IPS-NIHi7 (cell line): ENCODE results near the gene NVL.
"Not testable (repeated sequence)": the region's sequence is repeated elsewhere in the genome, so short reads cannot be mapped to it uniquely, and the experiment has no call there.

Source experiments
- DNase-seq: peaks from one replicate; pipeline ENCODE4 v3.0.0; 2012; ENCODE audit warnings: mixed read lengths; ENCODE audit errors: extremely low spot score

NVL gene

DNA sequence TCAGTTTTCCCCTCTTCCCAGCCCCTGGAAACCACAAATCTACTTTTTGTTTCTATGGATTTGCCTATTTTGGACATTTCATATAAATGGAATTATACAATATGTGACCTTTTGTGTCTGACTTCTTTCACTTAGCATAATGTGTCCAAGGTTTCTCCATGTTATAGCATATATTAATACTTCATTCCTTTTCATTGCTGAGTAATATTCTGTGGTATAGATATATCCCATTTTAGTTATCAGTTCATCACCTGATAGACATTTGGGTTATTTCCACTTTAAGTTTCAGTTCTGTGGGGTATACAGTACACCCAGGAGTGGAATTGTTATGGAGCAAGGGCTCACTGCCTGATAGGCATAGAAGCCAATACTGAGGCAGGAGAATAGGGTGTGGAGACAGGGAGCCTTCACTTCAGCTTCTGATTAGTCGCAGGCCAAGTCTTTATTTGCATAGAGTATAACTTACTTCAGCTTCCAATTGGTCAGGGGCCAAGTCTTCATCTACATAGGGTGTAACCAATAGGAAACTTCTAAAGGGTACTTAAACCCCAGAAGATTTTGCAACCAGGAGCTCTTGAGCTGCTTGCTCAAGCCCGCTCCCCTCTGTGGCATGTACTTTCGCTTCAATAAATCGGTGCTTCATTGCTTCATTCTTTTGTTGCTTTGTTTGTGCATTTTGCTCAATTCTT is 8.3 kb upstream of the NVL start:
- DNase-seq = no peak

DNA sequence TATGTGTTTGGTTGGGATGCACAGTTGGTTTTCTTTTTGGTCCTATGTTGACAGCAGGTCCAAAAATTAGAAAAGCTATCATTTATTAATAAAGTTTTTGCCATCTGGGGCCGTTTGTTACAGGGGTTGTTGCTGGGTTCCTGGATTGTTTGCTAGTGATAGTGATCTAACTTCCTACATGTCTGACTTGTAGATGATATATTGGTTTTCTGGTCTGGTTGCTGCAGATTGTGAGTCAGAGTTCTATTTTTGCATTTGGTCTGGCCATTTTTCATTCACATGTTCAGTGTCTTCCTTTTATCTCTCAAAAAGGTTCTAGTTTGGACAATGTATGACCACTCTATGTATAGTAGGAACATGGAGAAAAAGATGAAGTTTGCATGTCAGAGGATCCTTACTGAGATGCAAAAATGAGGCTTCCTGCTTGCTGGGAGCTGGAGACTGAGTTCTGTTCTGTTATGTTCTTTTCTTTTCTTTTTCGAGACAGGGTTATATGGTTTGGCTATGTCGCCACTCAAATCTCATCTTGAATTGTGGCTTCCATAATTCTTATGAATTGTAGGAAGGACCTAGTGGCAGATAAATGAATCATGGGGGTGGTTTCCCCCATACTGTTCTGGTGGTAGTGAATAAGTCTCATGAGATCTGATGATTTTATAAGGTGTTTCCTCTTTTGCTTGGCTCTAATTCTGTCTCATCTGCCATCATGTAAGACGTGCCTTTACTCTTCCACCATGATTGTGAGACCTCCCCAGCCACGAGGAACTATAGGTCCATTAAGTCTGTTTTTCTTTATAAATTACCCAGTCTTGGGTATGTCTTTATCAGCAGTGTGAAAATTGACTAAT is 4.2 kb upstream of the NVL start:
- DNase-seq = no peak

DNA sequence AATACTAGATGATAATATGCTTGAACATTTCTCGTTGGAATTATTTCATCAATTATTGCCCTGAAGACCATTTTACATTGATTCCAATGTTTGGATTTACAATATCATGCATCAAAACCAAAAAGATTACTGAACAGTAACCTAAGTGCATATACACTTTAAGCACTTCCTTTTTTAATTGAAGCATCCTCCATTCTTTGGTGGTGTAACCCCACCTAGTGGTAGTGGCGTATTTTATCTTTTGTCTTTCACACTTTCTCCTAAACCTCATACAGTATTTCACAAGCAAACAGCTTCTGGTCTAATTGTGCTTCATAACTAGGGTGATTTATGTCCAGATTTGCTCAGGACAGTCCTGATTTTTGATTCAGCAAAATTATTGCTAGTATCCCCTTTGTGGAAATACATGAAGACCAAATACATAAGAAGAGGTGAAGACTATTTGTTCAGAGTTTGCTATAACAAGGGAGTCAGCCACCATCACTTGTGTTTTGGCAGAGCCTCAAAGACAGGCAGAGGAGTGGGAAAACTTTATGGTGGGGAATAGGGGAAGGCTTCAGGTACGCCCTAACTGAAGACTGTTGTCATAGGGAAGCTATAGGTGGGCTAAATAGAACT is 3.4 kb upstream of the NVL start:
- DNase-seq = peak; percentile 32

DNA sequence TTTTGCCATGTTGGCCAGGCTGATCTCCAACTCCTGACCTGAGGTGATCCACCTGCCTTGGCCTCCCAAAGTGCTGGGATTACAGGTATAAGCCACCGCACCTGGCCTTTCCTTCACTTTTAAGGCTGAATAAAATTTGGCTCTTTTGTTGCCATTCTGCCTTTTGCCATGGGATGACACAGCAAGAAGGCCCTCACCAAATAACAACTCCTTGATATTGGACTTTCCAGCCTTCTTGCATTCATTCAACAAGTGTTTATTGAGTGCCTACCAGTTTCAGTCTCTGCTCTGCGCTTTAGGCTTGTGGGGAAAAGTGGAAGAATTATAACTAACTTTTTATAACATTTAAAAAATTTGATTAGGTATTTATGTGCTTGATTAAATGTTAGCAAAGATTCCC is 1.9 kb upstream of the NVL start:
- DNase-seq = no peak

DNA sequence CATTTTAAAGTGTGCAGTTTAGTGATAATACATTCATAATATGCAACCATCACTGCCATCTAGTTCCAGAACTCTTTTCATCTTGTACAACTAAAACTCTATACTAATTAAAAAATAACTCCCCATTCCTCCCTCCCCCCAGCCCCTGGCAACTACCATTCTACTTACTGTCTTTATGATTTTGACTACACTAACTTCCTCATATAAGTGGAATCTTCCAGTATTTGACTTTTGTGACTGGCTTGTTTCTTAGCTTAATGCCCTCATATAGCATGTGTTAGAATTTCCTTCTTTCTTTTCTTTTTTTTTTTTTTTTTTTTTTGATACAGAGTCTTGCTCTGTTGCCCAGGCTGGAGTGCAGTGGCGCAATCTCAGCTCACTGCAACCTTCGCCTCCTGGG is 1.4 kb upstream of the NVL start:
- no peak for DNase-seq

DNA sequence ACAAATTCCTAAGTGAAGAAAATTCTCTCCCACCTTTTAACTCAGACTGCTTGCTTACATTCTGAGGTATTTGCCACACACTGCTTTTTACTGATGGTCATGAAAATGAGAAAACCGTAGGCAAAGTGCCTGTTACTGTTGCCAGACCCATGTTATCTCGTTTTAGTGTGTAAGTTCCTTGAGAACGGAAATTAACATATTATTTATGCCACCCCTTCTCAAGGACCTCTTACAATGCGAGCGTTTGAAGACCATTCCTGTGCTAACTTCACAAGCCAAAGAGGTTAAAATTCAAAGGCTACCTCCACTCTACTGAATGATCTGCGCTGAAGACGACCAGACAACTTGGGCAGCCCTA is 509 bp downstream of the NVL start:
- DNase-seq = no peak

DNA sequence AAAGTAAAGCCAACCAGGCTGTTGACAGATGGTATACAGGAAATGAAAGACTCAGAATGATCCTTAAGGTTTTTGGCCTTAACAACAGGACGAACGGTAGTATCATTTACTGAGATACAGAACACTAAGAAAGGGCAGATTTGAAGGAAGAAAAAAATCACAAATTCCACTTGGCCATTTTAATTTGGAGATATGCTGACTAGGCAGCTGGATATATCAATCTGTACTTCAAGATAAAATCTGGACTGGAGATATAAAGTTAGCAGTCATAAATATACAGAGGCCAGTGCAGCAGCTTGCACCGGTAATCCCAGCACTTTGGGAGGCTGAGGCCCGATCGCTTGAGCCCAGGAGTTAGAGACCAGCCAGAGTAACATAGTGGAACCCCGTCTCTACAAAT is 1.3 kb downstream of the NVL start:
- DNase-seq = no peak

DNA sequence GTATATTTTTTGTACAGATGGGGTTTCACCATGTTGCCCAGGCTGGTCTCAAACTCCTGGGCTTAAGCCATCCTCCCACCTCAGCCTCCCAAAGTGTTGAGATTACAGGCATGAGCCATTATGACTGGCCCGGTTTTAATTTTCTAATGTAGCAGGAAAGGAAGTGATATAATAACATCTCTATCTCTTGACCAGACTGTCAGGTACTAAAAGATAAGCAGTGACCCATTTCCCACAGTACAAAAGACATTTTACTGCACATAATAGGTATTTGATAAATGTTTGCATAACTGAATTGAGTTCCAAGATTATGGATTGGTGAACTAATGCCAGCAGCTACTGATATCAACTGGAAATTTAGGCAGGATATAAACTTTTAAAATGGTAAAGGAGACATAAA is 4.0 kb downstream of the NVL start:
- no peak for DNase-seq

DNA sequence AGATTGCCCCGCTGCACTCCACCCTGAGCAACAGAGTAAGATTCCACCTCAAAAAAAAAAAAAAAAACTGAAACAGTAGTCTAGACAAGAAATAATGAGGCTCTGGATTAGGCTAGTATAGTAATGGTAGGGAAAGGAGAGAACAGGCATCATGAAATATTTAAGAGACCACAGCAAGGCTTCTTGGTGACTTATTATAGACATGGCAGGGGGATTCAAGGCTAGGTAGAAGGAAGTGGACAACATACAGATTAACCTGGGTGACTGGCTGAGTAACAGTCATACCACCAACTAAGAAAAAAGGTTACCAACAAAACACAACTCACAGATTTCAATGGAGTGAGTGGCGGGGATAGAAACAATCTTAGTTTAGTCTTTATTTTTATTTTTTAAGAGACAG is 8.3 kb downstream of the NVL start:
- no peak for DNase-seq

DNA sequence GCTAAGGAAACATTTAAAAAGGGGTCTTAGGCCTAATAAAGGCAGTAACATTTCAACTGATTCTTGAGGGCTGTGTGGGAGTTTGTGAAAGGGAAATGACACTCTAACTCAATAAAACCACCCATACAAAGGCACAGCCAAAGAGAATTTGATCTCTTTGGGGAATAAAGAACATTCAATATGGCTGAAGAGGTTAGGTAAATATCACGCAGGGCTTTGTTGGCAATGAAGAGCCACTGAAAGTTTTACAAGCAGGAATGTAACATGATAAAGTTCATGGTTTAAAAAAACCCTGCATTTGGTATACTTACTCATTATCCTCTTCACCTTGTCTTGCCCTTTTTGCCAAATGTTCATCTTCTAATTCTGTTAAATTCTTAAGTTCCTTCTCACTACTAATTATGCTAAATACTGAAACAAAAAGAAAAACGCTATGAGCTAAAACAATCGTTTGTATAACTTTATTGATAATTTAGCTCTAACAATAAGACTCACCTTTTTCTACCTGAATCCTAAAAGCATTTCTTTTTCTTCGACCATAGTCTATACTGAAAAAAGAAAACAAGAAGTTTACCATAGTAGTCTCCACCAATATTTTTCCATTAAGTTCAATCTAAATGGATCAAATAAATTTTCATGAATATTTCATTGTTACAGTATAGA is 12.5 kb downstream of the NVL start:
- no peak for DNase-seq

DNA sequence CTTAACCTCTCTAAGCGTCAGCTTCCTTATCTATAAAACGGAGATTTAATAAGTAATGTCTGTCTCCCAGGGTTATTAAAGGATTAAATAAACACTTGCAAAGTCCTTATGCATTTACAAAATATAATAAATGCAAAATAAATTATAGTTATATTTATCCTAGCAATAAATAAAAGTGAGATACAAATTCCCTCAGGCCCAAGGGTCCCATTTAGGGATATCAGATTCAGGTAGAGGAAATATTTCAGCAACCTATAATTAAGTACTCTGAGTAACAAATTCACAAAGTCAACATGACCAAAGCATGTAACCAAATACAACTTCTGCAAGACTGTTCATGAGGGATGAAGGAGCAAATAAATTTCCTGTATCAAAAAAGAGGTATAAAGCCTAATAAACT is 17.9 kb downstream of the NVL start:
- no peak for DNase-seq

DNA sequence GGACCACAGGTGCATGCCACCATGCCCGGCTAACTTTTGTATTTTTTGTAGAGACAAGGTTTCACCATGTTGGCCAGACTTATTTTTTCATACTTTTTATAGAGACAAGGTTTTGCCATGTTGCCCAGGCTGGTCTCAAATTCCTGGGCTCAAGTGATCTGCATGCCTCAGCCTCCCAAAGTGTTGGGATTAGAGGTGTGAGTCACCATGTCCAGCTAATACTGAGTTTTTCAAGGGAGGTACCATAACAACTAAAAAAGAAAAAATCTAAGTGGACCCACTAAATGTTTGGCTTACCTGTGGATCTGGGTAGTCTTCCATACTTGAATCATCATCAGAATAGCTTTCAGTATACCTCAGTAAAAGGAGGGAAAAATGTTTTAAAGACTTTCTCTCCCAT is 18.5 kb downstream of the NVL start:
- not testable (repeated sequence) for DNase-seq

DNA sequence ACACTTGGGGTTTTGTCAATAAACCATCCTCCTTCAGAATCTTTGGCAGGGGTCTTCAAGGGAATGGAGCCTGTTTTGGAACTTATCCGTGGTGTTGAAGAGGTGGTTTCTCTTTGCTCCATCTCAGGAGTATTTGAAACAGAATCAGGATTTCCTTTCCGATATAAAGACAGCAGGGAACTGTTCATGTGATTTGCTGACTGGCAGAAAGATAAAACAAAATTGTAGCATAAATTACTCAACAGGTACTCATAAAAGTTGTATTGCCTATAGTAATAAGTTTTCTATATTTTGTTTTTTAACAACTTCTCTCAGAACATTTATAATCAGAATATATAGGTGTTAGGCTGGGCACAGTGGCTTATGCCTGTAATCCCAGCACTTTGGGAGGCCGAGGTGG is 21.9 kb downstream of the NVL start:
- no peak for DNase-seq

DNA sequence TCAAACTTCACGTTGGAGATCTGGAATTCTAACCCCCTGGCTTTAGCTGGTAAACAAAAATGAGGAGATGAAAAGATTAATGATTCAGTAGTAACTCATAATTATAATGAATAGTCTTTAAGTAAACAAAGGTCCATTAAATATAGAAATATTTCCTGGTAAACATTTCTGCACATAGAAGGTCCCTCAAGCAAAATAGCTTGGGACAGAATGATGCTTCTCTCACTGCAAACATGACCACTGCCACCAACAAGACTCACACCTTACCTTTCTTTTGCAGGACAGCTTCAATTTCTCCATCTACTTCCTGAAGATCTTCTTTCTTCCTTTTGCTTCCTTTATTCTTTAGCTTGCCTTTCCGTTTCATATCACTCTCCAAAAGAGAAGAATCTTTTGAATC is 25.2 kb downstream of the NVL start:
- no peak for DNase-seq

DNA sequence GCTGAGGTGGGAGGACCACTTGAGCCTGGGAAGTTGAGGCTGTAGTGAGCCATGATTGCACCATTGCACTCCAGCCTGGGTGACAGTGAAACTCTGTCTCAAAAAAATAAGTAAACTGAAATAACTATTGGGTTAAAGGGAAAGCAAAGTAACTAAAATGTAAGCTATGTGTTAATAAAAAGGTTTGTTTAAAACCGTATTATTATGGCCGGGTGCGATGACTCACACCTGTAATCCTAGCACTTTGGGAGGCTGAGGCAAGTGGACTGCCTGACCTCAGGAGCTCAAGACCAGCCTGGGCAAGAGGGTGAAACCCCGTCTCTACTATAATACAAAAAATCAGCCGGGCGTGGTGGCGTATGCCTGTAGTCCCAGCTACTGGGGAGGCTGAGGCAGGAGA is 27.0 kb downstream of the NVL start:
- no peak for DNase-seq

DNA sequence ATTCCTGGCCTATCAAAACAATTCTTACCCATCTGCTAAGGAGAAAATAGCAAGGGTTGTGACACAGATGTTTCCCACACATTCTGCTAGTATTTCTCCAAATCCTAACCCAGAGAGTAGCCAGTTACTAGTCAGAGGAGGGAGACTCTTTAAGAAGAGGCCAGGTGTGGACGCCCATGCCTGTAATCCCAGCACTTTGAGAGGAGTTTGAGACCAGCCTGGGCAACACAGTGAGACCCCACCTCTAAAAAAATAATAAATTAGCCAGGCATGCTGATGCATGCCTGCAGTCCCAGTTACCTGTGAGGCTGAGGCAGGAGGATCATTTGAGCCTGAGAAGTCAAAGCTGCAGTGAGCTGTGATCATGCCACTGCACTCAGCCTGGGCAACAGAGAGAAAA is 28.6 kb downstream of the NVL start:
- no peak for DNase-seq

DNA sequence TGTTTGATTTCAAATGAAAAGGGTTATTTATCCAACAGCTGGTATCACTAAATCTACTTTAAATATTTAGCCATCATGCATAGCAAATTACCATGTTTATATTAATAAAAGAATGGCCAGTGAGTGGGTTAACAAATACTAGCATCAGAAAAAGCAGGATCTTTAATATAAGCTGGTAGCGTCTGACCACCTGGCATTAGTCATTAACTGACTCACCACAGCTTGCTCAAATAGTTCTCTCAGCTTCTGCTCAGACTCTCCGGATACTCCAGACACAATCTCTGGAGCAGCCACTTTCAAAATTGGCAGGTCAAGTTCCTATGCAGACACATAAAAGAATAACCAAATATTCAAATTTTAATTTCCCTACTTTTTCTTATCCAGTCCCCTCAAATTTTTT is 29.6 kb downstream of the NVL start:
- DNase-seq = no peak

DNA sequence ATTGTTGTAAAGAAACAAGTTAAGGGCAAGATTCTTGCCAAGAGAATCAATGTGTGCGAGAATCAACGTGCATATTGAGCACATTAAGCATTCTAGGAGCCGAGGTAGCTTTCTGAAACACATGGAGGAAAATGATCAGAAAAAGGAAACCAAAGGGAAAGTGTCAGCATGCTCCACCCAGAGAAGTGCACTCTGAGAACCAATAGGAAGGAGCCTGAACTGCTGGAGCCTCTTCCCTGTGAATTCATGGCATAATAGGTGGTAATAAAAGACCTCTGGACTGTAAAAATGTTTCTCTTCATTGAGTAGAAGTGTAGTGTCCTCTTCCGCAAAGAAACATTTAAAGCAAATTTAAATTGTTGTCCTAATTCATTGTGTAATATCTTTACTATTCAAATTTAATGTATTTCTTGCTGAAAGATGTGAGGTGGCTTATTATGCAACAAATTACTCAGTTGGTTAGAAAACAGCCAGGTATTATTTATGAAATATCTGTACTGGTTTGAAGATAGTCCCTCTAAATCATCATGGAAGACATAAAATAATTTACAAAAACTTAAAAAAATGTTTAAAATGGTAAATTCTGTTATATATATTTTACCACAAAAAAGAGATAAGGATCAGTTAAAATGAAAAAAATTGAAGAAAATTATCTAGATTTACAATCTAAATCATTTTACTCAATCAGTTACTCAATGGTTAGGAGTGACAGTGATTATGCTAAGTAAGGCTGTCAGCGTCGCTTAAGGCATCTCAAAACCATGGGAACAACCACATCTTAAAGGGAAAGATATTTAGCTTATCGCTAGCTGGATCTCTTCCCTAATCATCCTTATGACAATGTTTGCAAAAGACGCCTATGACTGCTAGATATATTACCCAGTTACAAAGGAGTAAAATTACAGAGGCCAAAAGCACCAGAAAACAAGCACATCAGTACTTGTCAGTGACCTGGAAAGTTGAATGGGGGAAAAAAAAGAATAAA is 31.3 kb downstream of the NVL start:
- DNase-seq = no peak

DNA sequence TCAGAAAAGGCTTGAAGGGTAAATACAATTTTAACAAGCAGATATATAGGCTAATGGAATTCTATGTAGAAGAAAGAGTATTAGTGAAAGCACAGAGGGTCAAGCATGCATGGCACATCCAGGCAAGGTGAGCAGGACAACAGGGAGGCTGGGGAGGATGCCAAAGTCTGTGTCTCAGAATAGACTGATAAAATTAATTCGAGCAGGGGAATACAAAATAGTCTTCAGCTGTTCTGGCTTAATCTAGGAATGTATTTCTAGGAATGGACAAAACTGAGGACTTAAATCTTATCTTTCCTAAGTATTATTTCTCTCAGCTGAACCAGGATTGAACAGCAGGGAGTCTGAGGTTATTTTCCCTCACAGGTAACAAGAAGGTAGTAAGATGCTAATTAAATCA is 35.2 kb downstream of the NVL start:
- no peak for DNase-seq

DNA sequence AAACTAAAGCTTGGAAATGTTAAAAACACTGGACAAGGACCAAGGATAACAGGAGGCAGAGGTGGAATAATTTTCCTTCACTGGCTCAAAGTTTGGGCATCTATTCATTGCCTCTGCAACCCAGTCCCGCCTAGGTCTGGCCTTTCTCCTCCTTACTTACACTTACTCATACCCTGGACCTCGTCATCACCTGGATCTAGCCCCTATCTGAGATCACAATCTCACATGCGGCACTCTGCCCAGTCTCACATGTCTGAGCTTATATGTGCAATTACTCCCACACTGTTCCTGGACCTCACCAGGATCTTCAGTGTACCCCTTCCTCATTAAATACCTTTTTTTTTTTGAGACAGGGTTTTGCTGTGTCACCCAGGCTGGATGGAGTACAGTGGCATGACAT is 37.6 kb downstream of the NVL start:
- DNase-seq = no peak

DNA sequence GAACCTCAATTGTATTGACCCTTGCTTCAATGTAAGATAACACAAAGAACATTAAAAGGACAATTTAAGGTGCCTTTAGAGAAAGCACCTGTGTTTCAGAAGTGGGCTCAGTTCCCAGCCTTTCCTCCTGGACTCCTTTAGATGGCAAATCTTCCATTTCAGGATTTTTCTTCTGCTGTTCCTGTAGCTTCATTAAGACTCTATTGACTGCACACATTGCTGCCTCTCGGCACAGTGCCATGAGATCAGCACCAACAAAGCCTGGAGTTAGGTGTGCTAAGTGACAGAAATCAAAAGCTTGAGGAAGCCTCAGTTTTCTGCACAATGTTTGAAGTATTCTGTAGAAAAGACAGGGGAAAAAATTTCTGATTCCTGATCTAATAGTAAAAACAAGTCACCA is 40.6 kb downstream of the NVL start:
- no peak for DNase-seq
